Activated gamma-delta T cell treated with Interleukin-2 at 50 U/mL for 16 hours (primary cell): Measurements from ENCODE around the gene STK25.
"Not testable (repeated sequence)": the region's sequence is repeated elsewhere in the genome, so short reads cannot be mapped to it uniquely, and the experiment has no call there.

Experiments used
- DNase-seq: peaks from one replicate; pipeline ENCODE4 v3.0.0-alpha.2; 2020

Gene STK25

DNA sequence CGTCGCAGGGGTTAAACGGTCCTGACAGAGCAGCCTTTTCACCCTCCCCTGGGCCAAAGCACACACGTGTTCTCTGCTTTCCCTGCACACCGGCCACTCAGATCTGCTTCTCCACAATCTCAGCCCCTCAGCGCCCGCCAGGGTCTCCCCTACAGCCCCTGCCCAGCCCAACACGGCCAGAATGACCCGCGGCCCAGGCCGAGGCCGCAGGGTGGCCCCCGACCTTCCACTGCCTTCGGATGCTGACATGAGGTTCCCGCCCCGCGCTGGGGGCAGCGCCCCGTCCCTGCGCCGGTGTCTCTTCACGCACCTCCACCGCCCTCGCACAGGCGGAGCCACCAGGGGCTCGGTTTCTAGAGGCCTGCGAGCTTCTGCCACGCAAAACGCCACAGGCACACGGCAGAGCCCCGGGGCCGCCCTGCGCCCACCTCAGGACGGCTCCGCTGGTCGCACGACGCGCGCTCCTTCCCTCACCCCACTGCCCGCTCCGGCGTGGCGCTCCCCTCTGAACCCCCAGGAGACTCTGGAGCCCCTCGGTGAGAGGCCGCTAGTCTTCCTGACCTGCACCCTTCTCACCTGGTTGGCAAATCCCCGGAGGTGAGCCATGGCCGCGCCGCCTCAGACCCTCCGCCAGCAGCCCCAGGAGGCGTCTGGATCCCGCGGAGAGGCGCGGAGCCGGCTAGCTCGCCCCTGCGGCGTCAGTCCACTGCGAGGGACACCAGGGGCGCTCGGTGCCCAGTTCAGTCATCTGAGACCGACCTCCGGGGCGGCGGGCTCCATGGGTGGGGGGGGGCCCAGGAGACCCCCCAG is 749 bp downstream of the STK25 start:
- DNase-seq = peak; percentile 22

DNA sequence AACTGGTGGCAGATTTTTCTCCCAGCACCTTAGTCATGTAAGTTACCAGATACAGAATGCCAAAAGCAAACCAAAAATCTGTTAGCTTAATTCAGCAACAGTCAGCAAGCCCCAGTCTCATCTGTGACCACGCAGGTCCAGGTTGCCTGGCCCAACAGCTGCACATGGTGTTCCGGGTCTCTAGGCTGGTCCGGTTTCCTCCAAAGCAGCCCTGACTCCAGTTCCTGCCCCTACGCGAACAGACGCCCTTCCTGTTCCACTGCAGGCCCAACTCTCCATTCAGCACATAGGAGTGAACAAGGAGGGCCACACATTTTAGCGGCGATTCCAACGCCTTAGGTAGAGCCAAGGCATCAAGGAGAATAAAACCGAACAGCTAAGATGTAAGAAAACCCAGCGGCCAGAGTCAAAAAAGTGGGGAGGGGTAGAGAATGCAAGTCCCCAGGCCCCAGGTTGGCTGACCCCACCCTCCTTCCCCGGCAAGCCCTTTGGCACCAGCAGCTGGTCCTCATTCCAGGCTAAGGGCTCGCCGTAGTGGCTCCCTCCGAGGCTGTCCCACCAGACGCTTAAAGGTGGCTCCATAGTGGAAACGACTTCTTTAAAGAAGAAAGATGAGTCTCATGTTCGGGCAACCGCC is 1.5 kb downstream of the STK25 start:
- DNase-seq = no peak

- not testable (repeated sequence) for DNase-seq
Measured at GRCh38 chr2:241506317-241506716, 2.1 kb downstream of the STK25 start.

- no peak for DNase-seq
Measured at GRCh38 chr2:241505781-241506201, 2.6 kb downstream of the STK25 start.

DNA sequence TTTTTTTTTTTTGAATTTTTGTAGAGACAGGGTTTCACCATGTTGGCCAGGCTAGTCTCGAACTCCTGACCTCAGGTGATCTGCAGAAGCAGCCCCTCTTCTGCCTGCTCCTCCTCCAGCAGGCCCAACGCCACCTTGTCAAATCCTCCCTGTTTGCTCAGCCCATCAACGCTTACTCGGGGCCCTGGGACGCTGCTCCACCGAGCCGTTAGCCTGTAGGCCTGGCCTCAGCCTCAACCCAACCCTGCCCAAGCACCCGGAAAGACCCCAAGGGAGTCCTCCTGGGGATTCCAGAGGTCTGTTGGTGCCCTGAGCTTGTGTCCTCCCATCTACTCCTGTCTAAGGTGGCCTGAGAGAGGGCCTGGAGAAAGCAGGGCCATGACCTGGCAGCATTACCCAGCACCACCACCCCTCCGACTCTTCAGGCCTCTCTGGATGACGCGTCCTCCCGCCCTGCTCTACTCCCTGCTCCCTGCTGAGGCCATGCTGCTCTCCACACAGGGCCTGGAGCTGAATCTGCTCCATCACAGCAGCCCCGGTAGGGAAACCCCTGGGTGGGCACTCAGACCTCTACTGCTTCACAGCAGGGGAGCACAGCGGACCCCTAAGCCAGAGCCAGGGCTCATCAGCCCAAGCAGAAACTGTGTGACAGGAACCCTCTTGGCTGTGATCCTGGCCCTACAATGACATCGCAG is 3.2 kb downstream of the STK25 start:
- no peak for DNase-seq

GRCh38 chr2:241503776-241504392 is 4.5 kb downstream of the STK25 start:
- no peak for DNase-seq

- no peak for DNase-seq
Measured at GRCh38 chr2:241502281-241502680, 6.1 kb downstream of the STK25 start.

- no peak for DNase-seq
Measured at GRCh38 chr2:241501551-241501950, 6.8 kb downstream of the STK25 start.

- DNase-seq = no peak
Measured at GRCh38 chr2:241501099-241501541, 7.3 kb downstream of the STK25 start.

- DNase-seq = no peak
Measured at GRCh38 chr2:241500431-241500975, 7.9 kb downstream of the STK25 start.

DNA sequence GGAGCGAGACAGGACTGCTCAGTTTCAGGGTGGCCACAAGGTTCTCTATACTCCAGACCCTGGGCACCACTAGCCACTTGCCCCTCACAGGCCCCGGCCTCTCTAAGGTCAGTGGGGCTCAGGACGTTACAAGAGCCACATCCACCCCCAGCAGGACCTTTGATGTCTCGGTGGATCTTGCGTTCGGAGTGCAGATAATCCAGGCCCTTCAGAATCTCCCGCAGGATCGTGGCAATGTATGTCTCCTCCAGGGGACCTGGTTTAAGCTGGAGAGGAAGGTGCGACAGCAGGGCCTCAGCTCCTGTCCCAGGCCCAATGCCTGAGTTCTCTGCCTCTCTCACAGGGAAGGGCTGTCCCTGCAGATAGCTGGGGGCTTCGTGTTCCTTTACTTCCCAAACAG is 8.4 kb downstream of the STK25 start:
- no peak for DNase-seq

DNA sequence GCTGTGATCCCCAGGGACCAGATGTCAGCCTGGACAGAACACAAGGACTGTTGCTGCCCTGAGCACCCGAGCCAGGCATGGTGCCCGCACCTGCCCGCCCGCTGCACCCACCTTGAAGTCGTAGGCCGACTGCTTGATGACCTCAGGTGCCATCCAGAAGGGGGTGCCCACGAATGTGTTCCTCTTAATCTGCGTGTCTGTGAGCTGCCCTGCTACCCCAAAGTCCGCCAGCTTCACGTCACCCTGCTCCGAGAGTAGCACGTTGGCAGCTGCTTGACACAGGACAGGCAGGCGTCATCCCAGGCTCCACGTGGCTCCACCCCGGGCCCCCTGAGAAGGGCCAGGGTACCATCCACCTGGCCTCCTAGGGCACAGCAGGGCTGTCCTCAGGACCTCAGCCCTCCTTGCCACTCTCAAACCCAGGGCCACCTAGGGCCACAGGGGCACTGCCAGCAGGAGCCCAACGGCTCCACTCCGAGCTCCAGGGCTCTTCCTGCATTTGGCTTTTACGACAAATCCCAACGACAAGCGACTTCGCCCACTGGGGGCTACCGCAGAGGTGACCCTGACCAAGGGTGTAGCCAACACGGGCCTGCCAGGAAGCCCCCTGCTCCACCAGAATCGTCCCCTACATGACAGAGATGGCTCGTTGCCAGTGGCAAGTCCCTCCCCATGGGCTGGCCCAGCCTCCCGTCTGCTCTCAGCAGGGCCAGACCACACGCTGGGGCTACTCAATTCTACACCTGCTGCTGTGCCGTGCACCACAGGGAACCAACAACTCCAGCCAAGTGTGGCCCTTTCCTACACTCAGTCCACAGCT is 9.0 kb downstream of the STK25 start:
- no peak for DNase-seq

DNA sequence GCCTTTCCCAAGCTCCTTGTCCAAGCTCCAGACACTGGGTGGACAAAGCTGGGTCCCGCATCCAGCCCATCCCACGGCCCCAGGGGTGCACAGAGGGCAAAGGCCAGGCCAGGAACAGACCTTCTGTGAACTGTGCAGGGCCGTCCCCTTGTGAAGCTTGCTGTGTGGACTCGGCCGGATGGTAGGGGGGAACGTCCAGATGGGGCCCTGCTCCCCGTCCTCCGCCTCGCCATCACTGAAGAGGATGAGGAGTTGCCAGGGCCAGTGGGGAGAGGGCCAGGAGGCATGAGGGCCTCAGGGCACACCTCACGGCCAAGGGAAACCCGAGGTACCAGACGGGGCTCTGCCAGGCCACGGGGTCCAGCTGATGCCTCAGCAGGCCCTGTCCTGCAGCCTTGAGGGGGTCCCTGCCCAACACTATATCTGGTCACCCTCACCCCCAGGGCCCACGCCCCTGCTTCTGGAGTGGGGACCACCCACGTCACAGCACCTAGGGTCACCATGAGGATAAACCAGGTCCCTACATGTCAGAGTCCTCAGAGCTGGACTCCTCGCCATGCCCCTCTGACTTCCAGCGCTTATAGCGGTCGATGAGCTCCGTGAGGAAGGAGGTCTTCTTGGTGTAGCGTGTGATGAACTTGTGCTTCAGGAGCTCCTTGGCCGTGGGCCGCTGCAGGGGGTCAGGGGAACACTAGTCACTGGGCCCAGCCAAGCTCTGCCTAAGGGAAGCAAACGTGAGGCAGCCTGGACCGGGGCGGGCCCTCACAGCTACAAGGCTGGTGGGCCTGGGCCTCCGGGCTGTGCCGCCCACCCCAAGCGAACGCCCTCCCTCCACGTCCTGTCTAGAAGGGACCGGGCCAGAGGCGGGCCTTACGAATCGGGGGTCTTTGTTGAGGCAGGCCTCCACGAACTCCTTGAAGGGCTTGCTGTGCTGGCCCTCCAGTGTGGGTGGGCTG is 10.0 kb downstream of the STK25 start:
- DNase-seq = no peak

DNA sequence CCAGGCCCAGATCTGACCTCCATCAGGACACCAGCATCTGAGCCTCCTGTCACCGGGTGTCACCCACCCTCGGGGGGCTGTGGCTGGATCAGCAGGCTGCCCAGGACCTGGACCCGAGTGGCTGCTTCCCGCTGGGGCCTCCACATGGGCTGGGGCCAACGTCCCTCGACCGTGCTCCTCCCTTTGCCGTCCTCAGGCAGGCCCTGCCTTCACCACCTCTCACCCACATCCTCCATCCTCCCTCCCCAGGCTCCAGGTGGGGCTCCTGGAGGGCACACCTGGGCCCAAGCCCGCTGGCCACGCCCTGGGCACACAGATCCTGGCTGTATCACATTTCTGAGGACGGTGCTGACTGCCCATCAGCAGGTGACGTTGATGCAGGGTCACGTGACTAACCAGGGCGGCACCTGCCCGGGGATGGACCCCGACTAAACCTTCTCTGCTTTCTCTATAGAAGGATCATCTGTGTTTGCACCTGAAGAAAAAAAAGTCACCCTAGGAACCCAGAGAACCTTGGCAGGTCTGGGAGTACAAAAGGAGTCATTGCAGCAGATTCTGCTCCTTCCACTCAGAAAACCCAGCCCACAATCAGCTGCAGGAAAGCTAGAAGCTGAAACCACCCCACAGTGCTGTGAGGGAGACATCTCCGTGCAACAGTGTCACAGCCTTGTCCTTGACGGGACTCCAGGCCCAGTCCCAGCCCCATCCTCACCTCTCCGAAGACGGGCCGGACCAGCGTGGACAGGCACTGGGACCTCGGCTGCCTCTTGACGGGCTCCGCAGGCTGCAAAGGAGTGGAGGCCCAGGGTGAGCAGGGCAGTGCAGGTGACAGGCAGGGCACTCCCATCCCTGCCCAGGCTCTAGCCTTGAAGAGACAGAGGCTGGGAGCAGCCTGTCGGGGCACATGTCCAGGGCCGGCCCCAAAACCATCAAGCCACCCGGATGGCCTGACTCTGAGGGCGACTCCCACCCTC is 11.2 kb downstream of the STK25 start:
- no peak for DNase-seq

GRCh38 chr2:241496003-241496707 is 12.2 kb downstream of the STK25 start:
- no peak for DNase-seq

DNA sequence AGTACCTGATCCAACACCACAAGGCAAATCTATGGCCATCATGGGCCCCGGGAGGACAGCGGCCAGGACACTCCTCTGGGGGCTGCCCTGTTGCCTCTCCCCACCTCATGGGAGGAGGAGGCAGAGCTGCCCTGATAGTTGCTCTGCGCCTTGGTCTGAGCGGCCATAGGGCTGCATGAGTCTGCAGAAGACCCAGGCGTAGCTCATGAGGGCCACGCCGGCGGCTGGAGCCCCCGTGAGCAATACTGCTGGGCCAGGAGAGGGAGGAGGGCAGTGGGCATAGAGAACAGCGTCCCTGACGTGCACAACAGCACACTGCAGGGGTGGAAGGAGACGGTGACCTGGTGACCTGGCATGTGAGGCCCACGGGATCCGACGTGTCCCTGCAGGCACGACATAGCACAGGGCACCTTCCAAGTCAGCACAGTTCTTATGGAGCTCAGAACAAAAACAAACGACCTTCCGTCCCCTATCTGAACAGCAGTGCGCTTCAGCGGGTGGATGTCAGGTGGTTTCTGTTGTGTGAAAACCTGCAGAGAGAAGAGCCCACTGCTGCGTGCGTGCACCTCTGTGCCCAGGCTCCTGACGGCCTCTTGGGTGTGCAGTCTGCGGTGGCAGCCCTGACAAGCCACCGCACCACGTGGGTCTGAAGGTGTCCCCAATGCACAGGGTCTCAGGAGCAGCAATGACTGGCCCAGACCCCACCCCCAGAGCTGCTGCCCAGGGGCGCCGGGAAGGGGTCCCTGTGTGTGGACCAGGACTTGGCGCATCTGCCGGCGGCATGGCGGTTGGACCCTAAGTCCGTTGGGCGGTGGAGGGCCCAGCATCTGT is 13.0 kb downstream of the STK25 start:
- no peak for DNase-seq

GRCh38 chr2:241494311-241494908 is 14.0 kb downstream of the STK25 start:
- no peak for DNase-seq

- no peak for DNase-seq
Measured at GRCh38 chr2:241493092-241493491, 15.3 kb downstream of the STK25 start.
